ENCODE data around the gene ZNF287.
A peak's percentile ranks its signal among the peaks of the same experiment; 100 is the strongest.

ZNF287 gene

GRCh38 chr17:16584273-16584995, 15.4 kb upstream of the ZNF287 start:
- TF ChIP-seq, protein P1, sequence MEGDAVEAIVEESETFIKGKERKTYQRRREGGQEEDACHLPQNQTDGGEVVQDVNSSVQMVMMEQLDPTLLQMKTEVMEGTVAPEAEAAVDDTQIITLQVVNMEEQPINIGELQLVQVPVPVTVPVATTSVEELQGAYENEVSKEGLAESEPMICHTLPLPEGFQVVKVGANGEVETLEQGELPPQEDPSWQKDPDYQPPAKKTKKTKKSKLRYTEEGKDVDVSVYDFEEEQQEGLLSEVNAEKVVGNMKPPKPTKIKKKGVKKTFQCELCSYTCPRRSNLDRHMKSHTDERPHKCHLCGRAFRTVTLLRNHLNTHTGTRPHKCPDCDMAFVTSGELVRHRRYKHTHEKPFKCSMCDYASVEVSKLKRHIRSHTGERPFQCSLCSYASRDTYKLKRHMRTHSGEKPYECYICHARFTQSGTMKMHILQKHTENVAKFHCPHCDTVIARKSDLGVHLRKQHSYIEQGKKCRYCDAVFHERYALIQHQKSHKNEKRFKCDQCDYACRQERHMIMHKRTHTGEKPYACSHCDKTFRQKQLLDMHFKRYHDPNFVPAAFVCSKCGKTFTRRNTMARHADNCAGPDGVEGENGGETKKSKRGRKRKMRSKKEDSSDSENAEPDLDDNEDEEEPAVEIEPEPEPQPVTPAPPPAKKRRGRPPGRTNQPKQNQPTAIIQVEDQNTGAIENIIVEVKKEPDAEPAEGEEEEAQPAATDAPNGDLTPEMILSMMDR (IDR thresholded peaks at IDR 0.05; ENCODE audit: low read depth, low read length) = peak; percentile 96
- DNase-seq (ENCODE audit: extremely low read depth, low read depth) = peak; percentile 77

DNA sequence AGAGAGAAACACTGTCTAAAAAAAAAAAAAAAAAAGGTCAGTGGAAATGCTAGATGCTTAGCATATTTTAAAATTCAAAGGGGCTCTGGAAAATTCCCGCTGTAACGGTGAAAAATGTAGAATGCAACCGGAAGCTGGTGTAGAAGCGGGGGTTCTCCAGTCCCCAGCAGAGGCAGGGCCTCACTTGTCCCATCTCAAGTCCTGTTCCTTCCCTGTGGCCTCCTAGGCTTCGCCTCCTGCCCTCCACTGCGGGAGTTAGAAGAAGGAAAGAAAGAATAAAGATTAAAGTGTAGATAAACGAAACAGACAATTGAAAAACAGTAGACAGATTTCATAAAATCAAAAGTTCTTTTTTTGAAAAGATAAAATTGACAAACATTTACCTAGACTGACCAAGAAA, 14.8 kb upstream of the ZNF287 start:
- DNase-seq (ENCODE audit: extremely low read depth, low read depth) = no peak
- TF ChIP-seq, protein P1 (IDR thresholded peaks at IDR 0.05; ENCODE audit: low read depth, low read length) = no peak

- TF ChIP-seq, protein P1 (IDR thresholded peaks at IDR 0.05; ENCODE audit: low read depth, low read length) = no peak
- no peak for DNase-seq (ENCODE audit: extremely low read depth, low read depth)
These were observed 4.5 kb upstream of the ZNF287 start for GRCh38 chr17:16573466-16573865.

- DNase-seq (ENCODE audit: extremely low read depth, low read depth) = no peak
- TF ChIP-seq, protein P1 (IDR thresholded peaks at IDR 0.05; ENCODE audit: low read depth, low read length) = no peak
These were observed 331 bp upstream of the ZNF287 start for GRCh38 chr17:16569358-16569712.

GRCh38 chr17:16552637-16553045, 16.4 kb downstream of the ZNF287 start:
- TF ChIP-seq, protein P1 (IDR thresholded peaks at IDR 0.05; ENCODE audit: low read depth, low read length) = no peak
- no peak for DNase-seq (ENCODE audit: extremely low read depth, low read depth)

- DNase-seq (ENCODE audit: extremely low read depth, low read depth) = no peak
- TF ChIP-seq, protein P1 (IDR thresholded peaks at IDR 0.05; ENCODE audit: low read depth, low read length) = no peak
These were observed 16.9 kb downstream of the ZNF287 start for GRCh38 chr17:16551878-16552636.

DNA sequence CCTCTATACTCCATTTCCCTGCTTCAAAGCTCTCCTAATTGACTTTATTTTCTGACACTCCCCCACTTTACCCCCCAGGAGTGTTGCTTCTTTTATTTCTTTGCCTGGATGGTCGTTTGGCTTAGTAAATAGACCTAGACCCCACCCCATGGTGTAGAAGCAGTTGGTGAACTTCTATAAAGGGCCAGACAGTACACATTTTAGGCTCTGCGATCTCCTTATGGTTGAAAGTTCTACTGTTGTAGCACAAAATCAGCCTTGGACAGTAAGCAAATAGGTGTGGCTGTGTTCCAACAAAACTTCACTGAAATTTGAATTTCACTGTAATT, 31.9 kb downstream of the ZNF287 start:
- TF ChIP-seq, protein P1 (IDR thresholded peaks at IDR 0.05; ENCODE audit: low read depth, low read length) = no peak
- no peak for DNase-seq (ENCODE audit: extremely low read depth, low read depth)
